RKO (cell line): ENCODE data around the gene PM20D1.
"Not testable (repeated sequence)": the region's sequence is repeated elsewhere in the genome, so short reads cannot be mapped to it uniquely, and the experiment has no call there.

ENCODE experiments used
- DNase-seq: peaks from one replicate; pipeline ENCODE4 v3.0.0-alpha.2; 2016; ENCODE audit warnings: low spot score

PM20D1 gene

GRCh38 chr1:205842229-205842628, 7.7 kb downstream of the PM20D1 start:
- DNase-seq: no peak

DNA sequence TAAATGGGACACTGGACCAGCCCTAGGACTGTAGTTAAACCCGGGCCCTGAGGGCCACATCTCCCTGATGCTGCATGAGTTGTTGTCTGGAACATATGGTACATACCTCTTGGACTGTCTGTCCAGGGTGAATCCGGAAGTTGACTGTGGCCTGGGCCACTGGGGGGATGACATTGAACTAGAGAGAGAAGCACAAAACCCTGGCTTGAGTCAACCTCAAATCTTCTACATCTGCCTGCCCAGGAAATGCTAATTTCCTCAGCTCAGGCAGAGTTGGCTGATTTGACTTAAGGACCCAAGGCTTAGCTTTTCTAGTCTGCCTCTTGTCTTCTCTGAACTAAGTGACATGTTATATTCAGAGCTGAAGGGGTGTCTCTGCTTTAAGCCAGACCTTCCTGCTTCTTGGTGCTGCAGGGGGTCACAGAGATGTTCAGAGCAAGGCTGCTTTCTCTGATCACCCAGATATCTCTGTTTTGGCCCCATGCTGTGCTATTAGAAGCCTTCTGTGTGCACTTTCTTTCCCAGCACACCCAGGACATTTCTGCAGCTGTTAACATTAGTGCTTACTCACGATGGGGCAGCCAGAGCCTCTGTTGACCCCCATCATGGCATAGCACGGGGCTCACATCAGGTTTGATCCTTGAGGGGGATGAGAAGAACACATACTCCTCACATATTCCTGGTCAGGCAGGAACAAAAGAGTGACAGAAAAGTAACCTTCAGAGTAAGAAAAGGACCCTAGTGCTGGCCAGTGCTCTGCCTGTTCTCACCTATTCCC, 9.6 kb downstream of the PM20D1 start:
- DNase-seq: no peak

DNA sequence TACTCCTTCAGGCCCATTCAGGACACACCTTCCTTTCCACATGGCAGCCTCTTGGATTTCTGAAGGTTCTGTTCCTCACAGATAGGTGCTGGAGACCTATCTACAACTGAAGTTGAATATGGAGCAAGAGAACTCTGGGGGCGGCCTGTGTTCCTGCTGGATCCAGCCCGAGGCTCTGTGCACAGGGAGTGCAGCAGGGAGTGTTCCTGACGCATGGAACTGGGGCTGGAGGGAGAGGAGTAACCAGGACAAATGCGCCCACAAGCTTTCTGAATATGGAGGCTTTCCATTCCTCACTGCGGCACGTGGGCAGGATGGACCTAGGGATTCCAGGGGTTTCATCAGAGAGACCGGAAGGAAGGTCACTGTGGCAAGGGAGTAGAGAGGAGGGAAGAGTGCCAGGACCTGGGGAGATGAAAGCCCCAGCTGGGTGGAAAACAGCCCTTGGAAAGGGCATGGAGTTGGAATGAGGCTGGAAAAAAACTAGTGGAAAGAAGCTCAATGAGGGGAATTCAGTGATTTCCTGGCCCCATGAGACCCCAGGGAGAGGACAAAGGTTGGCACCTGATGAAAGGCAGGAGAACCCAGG, 12.5 kb downstream of the PM20D1 start:
- no peak for DNase-seq

DNA sequence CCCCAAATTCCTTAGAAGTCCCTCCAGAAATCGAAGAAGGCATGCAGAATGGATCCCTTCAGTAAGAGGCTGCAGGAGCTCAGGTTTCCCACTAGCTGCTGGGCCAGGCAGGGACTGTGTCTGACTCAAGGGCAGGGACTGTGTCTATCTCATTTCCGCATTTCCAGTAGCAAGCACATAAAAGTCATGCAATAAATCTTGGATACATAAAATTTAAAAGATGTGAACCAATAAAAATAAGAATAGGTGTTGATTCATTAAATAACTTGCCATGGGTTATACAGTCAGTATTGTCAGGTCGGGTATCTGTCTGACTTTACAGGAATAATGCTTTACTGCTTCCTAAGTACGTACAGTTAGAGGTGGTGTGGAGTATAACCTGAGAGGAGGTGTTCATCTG, 15.2 kb downstream of the PM20D1 start:
- no peak for DNase-seq

DNA sequence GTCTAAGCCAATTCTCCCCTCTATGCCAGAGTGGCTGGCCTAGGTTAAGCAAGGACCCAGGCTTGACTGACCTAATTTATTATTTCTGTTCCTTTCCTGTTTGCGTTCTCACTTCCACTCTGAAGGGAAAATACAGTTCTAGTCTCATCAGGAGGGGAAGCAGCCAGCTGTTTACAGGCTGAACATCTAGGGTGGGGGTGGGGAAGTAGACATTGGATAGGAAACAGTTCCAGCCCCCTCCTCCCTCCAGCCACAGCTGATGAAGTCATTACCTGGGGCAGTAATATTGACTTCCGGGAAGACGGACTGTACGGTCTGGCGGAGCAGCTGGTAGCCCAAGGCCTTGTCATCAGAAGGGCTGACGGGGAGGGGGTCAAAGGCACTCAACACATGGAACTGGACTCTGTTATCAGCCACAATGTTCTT, 17.6 kb downstream of the PM20D1 start:
- no peak for DNase-seq

DNA sequence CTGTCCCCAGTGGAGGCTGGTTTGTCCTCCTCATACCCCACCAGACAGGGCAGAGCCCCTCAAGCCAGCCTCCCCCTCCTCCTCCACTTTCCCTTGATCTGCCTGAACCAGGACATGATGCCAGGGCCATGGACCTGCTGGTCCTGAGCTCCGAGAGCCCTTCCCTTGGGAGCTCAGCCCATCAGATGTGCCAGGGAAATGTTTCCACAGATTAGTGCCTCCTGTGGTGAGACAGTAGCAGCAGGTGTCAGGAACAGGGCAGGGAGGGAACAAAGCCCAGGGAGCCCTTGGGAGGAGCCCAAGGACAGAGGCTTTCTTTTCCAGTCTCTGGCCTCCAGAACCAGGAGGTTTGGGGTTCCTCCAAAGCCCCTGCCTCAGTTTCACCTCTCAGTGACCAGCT, 22.3 kb downstream of the PM20D1 start:
- no peak for DNase-seq

DNA sequence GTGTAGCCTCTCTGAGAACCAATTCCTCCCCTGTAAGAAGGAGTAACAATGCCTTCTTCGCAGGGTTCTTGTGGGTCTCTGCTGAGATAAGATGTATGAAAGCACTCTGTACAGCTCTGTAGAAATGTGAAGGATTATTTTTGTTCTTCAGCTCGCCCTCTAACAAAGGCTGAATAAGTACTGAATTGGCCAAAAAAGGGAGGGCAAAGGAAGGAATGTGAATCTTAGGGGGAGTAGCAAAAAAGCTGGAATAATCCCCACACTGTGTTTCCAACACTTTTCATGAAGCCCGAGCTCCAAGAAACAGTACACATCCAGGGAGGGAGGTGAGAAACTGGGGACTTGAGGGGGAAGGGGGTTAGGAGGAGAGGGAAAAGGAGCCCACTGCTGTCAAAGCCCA, 22.9 kb downstream of the PM20D1 start:
- no peak for DNase-seq

- no peak for DNase-seq
Measured at GRCh38 chr1:205826016-205826806, 23.7 kb downstream of the PM20D1 start.

- DNase-seq: no peak
Measured at GRCh38 chr1:205824180-205824579, 25.8 kb downstream of the PM20D1 start.

- DNase-seq: not testable (repeated sequence)
Measured at GRCh38 chr1:205823260-205823659, 26.7 kb downstream of the PM20D1 start.

GRCh38 chr1:205822397-205822796, 27.5 kb downstream of the PM20D1 start:
- no peak for DNase-seq

- DNase-seq: no peak
Measured at GRCh38 chr1:205817988-205818387, 31.9 kb downstream of the PM20D1 start.

- DNase-seq: no peak
Measured at GRCh38 chr1:205817364-205817763, 32.6 kb downstream of the PM20D1 start.

GRCh38 chr1:205813755-205814058, 36.2 kb downstream of the PM20D1 start:
- no peak for DNase-seq

DNA sequence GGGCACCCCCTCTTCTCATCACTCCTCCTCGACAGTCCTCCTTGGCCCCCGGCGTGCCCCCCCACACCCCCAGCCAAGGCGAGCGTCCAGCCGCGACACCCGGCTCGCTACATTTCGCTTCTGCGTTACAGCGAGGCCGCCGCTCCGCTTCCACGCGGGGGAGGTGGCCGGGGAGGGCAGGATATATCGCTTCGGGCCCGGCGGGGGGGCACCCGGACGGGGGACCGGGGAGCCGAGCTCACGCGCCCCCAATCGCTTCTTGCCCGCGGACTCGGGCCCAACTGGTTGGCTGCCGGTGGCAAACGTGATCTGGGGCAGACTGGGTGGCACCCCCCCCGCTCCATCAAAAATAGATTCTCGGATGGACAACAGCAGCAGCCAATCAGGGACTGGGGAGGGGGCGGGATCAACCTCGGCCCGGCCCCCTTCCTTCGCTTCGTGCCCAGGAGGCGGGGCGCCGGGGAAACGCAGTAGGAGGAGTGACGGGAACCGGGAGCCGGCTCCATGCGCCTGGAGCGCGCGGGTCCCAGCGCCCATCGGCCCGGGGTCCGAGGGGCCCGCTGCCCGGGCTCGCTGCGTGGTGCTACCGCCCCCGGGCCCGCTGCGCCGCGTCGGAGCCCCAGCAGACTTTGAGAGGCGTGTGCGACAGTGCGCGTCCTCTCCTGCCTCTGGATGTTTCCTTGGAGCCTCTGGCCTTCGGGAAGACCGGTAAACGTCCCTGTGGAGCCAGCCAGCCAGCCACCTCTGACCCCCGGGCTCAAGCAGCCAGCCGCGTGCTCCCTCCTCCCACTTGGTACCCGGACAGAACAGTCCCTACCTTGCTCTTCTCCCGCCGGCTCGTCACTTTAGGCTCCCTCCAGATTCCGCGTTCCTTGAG, 36.8 kb downstream of the PM20D1 start, which contains the start of gene SLC41A1:
TSS of gene SLC41A1 (minus strand) at position 321 of the 877 bp plus-strand sequence. CDS start 2,757 bp downstream, outside the sequence.
- DNase-seq: peak; percentile 95

DNA sequence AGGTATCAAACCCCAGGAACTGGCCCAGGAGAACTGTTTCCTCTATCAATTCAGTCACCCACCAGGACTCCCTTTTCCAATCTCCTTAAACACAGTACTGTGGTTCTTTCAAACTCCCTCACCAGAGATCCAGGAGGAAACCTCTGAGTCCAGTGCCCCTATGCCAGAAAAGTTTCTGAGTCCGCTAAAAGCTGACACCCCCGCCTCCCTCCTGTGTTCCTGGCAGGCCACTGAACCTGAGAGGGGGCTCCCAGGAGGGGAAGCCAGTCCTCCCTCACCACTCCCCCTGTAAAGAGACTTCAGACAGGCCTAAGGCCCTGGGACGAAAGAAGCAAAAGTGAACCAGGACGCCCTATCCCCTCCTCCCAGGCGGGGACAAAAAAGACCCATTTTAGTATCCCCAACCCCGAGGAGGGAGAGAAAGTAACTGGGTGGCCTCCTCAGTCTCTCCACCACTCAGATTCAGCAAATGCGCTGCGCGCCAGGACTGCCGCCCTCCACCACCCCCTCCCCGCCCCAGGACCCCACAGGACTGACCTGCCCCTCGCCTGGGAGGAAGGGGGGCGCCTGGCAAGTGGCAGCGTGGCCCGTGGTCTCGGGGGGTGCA, 37.6 kb downstream of the PM20D1 start:
- DNase-seq: peak; percentile 40

DNA sequence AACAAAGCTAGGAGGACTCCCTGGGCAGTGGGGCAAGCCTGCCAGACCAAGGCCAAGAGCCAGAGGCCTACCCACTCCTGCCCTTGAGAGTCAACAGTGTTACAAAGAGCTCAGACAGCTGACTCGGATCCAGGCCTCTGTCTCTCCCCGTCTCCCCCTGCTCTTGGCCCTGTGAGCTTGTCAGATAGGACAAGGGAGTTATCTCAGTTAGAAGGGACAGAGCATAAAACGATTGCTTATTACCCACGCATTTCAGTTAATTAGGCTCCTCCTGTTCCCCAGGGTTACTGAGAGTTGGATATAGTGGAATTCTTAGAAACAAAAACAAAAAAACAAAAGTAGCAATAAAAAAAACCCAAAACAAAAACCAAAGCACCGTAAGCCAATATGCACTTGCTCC, 38.3 kb downstream of the PM20D1 start:
- DNase-seq: peak; percentile 51

GRCh38 chr1:205810448-205811157, 39.3 kb downstream of the PM20D1 start:
- peak; percentile 37 for DNase-seq

GRCh38 chr1:205809942-205810345, 40.0 kb downstream of the PM20D1 start:
- DNase-seq: no peak

DNA sequence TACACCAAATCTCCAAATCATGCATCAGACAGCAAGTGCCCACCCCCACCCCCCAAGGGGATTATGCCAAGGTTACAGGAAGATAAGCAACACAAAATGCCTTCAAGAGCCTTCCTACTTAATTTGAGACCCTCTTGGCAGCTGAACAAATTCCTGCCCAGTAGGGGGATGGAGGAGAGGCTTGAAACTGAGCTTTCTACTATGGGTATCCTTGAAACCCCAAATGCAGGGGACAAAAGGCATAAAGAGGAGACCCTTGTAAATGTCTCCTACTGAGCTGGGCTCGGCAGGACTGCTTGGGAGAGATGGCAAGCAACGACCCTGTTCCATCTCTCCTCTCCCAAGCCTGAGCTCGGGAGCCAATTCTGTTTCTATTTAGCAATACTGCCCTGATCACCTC, 40.5 kb downstream of the PM20D1 start:
- no peak for DNase-seq
